HepG2 (cell line): ENCODE data around the gene DCTN2. TPM values are rescaled to one million over a fixed set of nuclear protein-coding genes. Genes with fewer than 3 reads are reported as not detected.

Experiments
- CREM ChIP-seq, 2 experiments: sonication (generic) in 1 of 2; formaldehyde crosslinking in 1 of 2; IDR thresholded peaks; 2 replicates each; pipeline versions ENCODE4 v1.4.0 to v1.6.1; 2016 to 2020; ENCODE audit warnings: antibody characterized with exemption in 1 of 2, mild to moderate bottlenecking in 1 of 2, missing genetic modification reagents in 1 of 2
- GLMP ChIP-seq: sonication (generic); formaldehyde crosslinking; IDR thresholded peaks from 2 replicates; pipeline ENCODE4 v1.9.0; 2021; ENCODE audit warnings: missing genetic modification reagents, mild to moderate bottlenecking, borderline replicate concordance
- HIC2 ChIP-seq: sonication (generic); formaldehyde crosslinking; IDR thresholded peaks from 2 replicates; pipeline ENCODE4 v1.9.0; 2022; ENCODE audit warnings: low read depth, missing genetic modification reagents
- KAT2B ChIP-seq: fragments of 150-350 bp; IDR thresholded peaks from 2 replicates; pipeline ENCODE4 v1.6.1; 2014; ENCODE audit warnings: low read depth, low read length, borderline replicate concordance
- KLF6 ChIP-seq: IDR thresholded peaks from 2 replicates; pipeline ENCODE4 v1.8.0; 2016; ENCODE audit warnings: missing biosample characterization, missing genetic modification reagents
- MAFF ChIP-seq: IDR thresholded peaks from 2 replicates; pipeline ENCODE4 v1.6.1; 2011; ENCODE audit warnings: low read depth, low read length, improper control_type of control experiment
- MAZ ChIP-seq, 2 experiments: sonication (generic) in 1 of 2; formaldehyde crosslinking in 1 of 2; IDR thresholded peaks; 2 replicates each; pipeline versions ENCODE4 v1.5.0 to v1.6.1; 2012 to 2020; ENCODE audit warnings: low read depth in 2 of 2, mild to moderate bottlenecking in 2 of 2, borderline replicate concordance in 1 of 2, improper control_type of control experiment in 1 of 2, low read length in 1 of 2, missing genetic modification reagents in 1 of 2, moderate library complexity in 1 of 2
- POLR2G ChIP-seq: fragments of 200-400 bp; formaldehyde crosslinking; IDR thresholded peaks from 2 replicates; pipeline ENCODE4 v1.6.1; 2018; ENCODE audit warnings: mild to moderate bottlenecking, low read depth, low read length, moderate library complexity
- SMARCE1 ChIP-seq: fragments of 450-650 bp; IDR thresholded peaks from 2 replicates; pipeline ENCODE4 v1.6.1; 2017; ENCODE audit warnings: borderline replicate concordance
- SMC3 ChIP-seq: IDR thresholded peaks from 2 replicates; pipeline ENCODE4 v1.6.1; 2011; ENCODE audit warnings: low read length, improper control_type of control experiment
- ZNF407 ChIP-seq: sonication (generic); formaldehyde crosslinking; IDR thresholded peaks from one replicate; pipeline ENCODE4 v1.5.1; 2020; ENCODE audit warnings: mild to moderate bottlenecking, missing genetic modification reagents; ENCODE audit errors: not compliant biosample characterization
- ZNF557 ChIP-seq: sonication (generic); formaldehyde crosslinking; IDR thresholded peaks from 2 replicates; pipeline ENCODE4 v1.4.0; 2020; ENCODE audit warnings: missing genetic modification reagents
- ZNF850 ChIP-seq: sonication (generic); formaldehyde crosslinking; conservative IDR thresholded peaks from 2 replicates; pipeline ENCODE4 v1.9.0; 2021; ENCODE audit warnings: mild to moderate bottlenecking, missing genetic modification reagents
- polyA plus RNA-seq, 8 experiments: library from polyadenylated mRNA; depleted of rRNA in 3 of 8; stranded (reverse) in 7 of 8; unstranded in 1 of 8; fragments of >200 nt; fragmentation: Illumina TruSeq in 4 of 8; extraction: Trizol in 4 of 8; gene quantifications; 2 replicates each; pipeline versions ENCODE4 v1.2.1 to v1.2.3, GENCODE V29; 2011 to 2016; ENCODE audit warnings: low read depth in 4 of 8, missing spikeins in 1 of 8, mixed read lengths in 1 of 8; ENCODE audit not compliant: insufficient read depth in 1 of 8
- total RNA-seq, 5 experiments: library from RNA; depleted of rRNA; stranded (reverse); fragments of >200 nt; fragmentation: Illumina TruSeq; extraction: Trizol; gene quantifications; 2 replicates each; pipeline ENCODE4 v1.2.3, GENCODE V29; 2016; ENCODE audit warnings: low read depth in 1 of 5

DCTN2 gene
- total and polyA plus RNA-seq, 2 of the 13 experiments (the other 11 are each of a cell fraction or from before 2014, with no cell fraction given): 72.0 to 77.4 TPM

GRCh38 chr12:57579677-57580465 is 32.9 kb upstream of the DCTN2 start (continued):
- TF ChIP-seq SMC3 (peak; percentile 26; the same call in 1 of the 2 replicates), KLF6 (no peak; the same call in 1 of the 2 replicates), POLR2G (peak; percentile 71), ZNF850 (CRISPR knock-in tag) (no peak), KAT2B (0 out of 2 replicates have a peak, but pooled peaks have one; percentile 44), ZNF557 (CRISPR knock-in tag) (no peak), ZNF407 (no peak), HIC2 (CRISPR knock-in tag) (no peak), SMARCE1 (0 out of 2 replicates have a peak, but pooled peaks have one; percentile 34), GLMP (CRISPR knock-in tag) (no peak), MAFF (peak; percentile 55; the same call in 1 of the 2 replicates), MAZ (IDR thresholded peaks at IDR 0.05; ENCODE audit: borderline replicate concordance, low read depth, low read length) (peak; percentile 33; the same call in 1 of the 2 replicates), MAZ (CRISPR knock-in tag; IDR thresholded peaks at IDR 0.05; ENCODE audit: low read depth) (no peak), CREM (IDR thresholded peaks at IDR 0.05) (peak; percentile 73), CREM (CRISPR knock-in tag; IDR thresholded peaks at IDR 0.05) (no peak)
